ENCODE measurements around the gene LRIG1.

LRIG1 gene, protein sequence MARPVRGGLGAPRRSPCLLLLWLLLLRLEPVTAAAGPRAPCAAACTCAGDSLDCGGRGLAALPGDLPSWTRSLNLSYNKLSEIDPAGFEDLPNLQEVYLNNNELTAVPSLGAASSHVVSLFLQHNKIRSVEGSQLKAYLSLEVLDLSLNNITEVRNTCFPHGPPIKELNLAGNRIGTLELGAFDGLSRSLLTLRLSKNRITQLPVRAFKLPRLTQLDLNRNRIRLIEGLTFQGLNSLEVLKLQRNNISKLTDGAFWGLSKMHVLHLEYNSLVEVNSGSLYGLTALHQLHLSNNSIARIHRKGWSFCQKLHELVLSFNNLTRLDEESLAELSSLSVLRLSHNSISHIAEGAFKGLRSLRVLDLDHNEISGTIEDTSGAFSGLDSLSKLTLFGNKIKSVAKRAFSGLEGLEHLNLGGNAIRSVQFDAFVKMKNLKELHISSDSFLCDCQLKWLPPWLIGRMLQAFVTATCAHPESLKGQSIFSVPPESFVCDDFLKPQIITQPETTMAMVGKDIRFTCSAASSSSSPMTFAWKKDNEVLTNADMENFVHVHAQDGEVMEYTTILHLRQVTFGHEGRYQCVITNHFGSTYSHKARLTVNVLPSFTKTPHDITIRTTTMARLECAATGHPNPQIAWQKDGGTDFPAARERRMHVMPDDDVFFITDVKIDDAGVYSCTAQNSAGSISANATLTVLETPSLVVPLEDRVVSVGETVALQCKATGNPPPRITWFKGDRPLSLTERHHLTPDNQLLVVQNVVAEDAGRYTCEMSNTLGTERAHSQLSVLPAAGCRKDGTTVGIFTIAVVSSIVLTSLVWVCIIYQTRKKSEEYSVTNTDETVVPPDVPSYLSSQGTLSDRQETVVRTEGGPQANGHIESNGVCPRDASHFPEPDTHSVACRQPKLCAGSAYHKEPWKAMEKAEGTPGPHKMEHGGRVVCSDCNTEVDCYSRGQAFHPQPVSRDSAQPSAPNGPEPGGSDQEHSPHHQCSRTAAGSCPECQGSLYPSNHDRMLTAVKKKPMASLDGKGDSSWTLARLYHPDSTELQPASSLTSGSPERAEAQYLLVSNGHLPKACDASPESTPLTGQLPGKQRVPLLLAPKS

GRCh38 chr3:66500576-66501482 lies at the start of gene LRIG1:
LRIG1 (minus strand) TSS chr3:66501022; CDS start chr3:66500407, 615 bp downstream.
- peak; percentile 99 for DNase-seq

- DNase-seq: no peak
Measured at GRCh38 chr3:66544619-66545429, 44.0 kb upstream of the LRIG1 start.

GRCh38 chr3:66542153-66542552 lies 41.3 kb upstream of the LRIG1 start:
- no peak for DNase-seq

DNA sequence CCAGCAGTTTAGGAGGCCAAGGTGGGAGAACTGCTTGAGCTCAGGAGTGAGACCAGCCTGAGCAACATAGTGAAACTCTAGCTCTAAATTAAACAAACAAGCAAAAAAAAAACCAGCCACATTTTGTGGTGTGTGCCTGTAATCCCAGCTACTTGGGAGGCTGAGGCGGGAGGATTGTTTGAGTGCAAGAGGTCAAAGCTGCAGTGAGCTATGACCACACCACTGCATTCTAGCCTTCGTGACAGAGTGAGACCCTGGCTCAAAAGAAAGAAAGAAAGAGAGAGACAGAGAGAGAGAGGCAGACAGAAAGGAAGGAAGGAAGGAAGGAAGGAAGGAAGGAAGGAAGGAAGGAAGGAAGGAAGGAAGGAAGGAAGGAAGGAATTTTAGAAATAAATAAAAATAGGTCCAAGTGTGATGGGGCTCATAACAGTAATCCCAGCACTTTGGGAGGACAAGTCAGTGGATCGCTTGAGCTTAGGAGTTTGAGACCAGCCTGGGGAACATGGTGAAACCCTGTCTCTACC lies 38.7 kb upstream of the LRIG1 start:
- DNase-seq: no peak

- DNase-seq: no peak
Measured at GRCh38 chr3:66538390-66538789, 37.6 kb upstream of the LRIG1 start.

DNA sequence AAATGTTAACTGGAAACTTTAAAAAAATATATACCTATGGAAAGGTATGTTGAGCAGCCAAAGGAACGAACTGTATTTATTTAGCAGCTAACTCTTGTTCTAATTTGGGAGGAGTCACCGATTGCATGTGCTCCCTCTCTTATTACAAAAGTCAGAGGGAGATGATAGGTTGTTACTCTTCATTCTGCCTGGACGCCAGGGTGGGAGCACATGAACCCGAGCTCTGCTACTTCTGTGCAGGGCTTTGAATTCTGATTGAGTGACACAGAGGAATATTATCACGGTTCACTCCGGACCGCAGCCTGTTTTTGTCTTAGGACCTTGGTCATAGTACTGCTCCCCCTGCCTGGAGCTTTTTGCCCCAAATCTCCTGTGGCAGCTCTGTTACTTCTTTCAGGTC lies 36.9 kb upstream of the LRIG1 start:
- no peak for DNase-seq

- no peak for DNase-seq
Measured at GRCh38 chr3:66536791-66537190, 36.0 kb upstream of the LRIG1 start.

GRCh38 chr3:66534304-66534845 lies 33.6 kb upstream of the LRIG1 start:
- DNase-seq: no peak

DNA sequence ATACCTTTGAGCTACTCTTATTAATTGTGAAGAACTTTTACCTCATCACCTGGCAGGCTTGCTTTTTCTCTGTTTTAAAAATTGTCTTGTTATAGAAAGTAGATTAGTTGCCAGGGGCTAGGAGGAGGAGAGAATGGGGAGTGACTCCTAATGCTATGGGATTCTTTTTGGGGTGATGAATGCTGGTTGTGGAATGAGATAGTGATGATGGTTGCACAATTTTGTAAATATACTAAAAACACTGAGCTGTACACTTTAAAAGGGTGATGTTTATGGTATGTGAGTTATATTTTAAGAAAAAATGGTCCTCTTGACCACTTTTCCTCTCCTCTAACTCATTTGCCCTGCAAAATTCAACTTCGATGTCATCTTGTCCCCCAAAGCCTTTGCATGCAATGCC lies 31.8 kb upstream of the LRIG1 start:
- no peak for DNase-seq

DNA sequence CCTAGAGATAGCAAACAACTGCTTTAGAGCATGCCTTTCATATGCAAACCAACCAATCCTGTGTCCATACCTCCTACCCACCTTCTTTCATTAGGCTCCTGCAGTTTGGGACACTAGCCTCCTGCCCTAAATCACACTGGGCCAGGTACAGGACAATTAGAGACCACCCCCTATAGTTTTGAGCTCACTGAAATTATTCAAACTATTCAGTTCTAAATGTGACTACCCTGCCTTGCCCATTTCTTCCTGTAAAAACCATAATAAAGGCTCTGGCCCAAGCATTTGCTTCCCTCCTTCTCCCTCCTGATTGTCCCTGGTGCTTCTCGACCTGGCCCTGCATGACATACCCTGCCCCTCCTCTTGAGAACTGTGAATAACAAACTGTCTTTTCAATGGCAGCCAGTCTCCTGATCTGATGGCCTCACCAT lies 31.4 kb upstream of the LRIG1 start:
- DNase-seq: no peak

GRCh38 chr3:66531256-66531655 lies 30.4 kb upstream of the LRIG1 start:
- DNase-seq: no peak

DNA sequence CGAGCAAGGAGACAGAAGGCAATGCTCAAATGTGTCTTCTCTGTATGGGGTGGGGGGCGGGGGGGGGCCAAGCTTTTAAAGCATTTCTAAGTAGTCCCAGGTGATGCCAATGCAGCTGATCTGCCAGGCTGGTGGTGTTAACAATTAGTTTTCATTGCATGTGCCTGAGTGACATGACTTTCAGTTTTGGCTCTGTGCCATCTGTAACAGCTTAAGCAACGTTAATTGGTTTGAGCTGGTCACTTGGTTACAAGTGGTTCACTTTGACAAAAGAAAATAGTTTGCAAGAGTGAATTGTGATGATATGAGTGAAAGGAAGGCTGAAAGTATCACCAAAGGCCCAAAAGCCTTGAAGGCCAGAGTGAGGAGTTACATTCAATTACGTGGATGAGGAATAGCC lies 26.4 kb upstream of the LRIG1 start:
- no peak for DNase-seq

DNA sequence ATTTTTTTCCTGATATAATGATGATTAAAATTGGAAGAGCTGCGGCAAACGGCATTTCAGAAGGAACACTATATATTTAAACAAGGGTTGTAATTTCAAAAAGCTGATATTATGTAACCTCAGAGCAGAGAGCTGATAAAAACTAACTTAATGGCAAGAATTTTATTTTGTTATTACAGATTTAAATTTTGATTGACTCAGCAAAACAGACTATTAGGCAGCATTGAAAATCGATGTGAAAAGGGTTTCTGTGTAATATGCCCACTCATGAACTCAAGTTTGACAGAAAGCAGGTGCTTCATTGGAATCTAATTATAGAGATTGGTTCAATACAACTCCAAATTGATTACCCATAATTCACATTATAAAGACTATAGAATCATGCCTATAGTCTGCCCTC lies 24.9 kb upstream of the LRIG1 start:
- DNase-seq: no peak

DNA sequence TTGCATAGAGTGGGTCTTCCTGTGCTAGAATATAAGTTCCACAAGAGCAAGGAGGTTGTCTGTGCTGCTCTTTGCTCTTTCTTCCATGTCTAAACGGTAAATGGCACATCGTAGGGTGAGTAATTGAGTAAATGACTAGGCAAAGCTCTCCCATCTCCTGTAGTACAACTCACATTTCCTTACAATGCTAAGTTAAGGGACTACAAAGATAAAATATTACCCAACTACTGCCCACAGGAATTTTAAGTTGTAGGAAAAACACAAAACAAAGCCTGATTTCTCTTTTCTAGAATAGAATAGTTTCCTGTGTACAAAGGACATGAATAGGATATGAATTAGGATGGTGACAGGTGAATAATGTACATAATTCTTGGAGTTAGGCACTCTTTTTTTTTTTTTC lies 19.9 kb upstream of the LRIG1 start:
- peak; percentile 55 for DNase-seq

DNA sequence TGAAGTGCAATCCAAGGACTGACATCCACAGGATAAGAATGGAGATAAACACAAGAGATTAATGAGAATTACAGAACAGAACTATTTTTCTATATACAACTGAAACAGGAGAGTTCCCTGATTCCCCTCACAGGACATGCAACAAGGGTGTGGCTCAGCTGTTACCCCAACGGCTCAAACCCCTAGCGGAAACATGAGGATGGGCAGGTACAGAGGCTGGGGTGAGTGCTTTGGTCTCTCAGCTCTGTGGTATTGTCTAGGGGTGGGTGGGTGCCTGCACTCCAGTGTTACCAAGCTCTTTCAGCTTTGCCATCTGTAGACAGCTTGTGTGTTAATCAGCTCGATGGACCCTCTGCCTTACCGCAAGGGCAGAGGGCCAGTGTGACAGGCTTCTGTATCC lies 17.8 kb upstream of the LRIG1 start:
- DNase-seq: no peak

GRCh38 chr3:66518126-66518525 lies 17.3 kb upstream of the LRIG1 start:
- DNase-seq: no peak

GRCh38 chr3:66517241-66517640 lies 16.4 kb upstream of the LRIG1 start:
- DNase-seq: no peak

DNA sequence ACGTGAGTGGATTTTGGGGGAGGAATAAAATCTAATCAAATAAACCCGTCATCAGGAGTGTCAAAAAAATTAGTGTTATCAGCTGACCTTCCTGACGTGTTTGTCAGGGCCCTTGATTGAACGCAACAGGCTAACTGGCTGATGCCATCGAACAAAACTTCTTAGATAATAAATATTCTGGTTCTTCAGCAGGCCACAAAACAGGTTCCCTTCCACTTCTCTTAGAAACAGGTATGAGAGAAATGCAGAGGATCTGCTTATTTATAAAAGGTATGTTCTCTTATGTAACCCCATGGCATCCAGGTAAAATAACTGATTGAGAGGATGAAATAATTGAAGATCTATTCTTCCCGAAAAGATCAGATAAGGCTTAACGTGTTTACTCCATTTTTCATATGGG lies 7.6 kb upstream of the LRIG1 start:
- DNase-seq: no peak

DNA sequence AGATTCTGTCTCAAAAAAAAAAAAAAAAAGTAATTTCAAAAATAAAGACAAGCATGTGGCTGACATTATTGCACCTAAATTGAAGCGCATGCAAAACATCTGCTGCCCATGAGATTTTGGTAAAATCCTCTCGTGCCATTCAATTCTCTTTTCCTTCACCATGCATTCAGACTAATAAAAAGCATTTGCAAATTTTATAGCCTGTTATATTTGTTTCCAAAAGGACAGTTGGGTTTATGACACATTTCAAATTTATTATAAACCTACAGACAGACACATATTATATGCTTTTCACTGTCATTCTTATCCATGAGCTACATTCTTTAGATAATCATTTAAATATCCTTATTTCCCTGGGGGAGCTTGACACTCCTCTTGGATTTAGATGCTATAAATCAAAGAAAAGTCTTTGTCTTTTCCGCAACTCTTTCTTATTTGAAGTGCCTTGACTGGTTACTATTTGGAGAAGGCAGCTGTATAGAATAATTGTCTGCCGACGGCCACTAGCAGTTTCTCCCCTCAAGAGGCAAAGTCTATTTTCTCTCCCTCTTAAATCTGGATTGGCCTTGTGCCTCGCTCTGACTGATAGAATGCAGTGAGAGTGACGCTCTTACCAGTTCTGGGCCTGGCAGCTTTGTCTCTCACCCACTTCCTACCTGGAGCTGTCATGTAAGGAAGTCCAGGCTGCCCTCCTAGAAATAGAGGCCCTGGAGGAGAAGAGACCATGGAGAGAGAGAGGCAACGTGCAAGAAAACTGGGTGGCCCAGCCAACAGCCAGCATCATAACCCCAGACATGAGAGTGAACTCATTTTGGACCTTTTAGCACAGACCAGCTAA lies 6.8 kb upstream of the LRIG1 start:
- peak; percentile 28 for DNase-seq

DNA sequence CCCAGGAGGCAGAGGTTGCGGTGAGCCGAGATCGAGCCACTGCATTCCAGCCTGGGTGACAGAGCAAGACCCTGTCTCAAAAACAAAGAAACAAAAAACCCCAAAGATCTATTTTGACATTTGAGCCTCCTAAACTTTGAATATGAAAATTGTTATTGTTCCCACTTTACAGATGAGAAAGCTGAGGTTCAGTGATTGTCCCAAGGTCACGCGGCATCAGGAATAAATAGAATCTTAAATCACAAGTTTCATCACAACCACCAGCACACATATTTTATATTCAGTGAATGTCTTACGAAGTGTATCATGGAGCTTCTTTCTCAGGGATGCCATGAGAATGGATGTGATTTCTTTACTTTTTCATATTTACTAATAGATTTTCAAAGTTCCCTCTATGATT lies 5.3 kb upstream of the LRIG1 start:
- no peak for DNase-seq

Measured in fibroblast of upper back skin (primary cell).